ENCODE data around the gene LEF1.

Gene LEF1

GRCh38 chr4:108180513-108180912 lies 11.8 kb upstream of the LEF1 start:
- no peak overlapping the region for H3K27ac ChIP-seq (ENCODE audit: low read depth in 2 of 2, low read length in 2 of 2)
- no peaks in the 10 kb centered on the region for H3K4me1 ChIP-seq (ENCODE audit: control insufficient read depth in 2 of 2, insufficient read depth in 2 of 2, low read length in 2 of 2)
- no peaks in the 10 kb centered on the region for H3K27me3 ChIP-seq (ENCODE audit: control insufficient read depth in 2 of 2, insufficient read depth in 2 of 2, low read length in 2 of 2)
- no peak overlapping the region for H3K9ac ChIP-seq (ENCODE audit: low read depth in 1 of 2, low read length in 2 of 2)
- no peaks in the 10 kb centered on the region for H3K36me3 ChIP-seq (ENCODE audit: control insufficient read depth in 2 of 2, insufficient read depth in 2 of 2, low read length in 2 of 2)
- no peak overlapping the region for H3K4me3 ChIP-seq (ENCODE audit: low read length in 2 of 2)
- H3K9me3 ChIP-seq (ENCODE audit: control insufficient read depth in 2 of 2, low read length in 2 of 2) = no peaks in the 10 kb centered on the region

DNA sequence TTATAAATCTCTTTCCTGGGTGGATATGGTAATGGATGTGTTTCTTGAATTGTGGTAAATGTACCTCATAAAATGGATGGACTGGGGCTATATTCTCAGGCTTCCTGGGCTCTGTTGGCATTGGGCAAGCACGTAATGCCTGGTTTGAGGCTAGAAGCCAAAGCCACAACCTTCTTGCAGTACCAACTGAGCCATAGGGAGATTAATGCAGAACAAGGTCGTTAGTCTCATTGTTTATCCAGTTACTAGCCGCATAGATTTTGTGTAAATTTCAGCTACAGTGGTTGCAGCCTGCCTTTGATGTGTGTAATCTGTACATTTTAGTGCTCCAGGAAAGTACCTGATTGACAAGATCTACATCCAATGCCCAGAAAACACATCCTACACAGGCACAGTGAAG lies 7.2 kb upstream of the LEF1 start:
- H3K9ac ChIP-seq (ENCODE audit: low read depth in 1 of 2, low read length in 2 of 2) = no peak overlapping the region
- no peak overlapping the region for H3K4me3 ChIP-seq (ENCODE audit: low read length in 2 of 2)
- no peaks in the 10 kb centered on the region for H3K36me3 ChIP-seq (ENCODE audit: control insufficient read depth in 2 of 2, insufficient read depth in 2 of 2, low read length in 2 of 2)
- peaks cover 17 to 25% of the 10 kb centered on the region in 2 donors for H3K27me3 ChIP-seq (ENCODE audit: control insufficient read depth in 2 of 2, insufficient read depth in 2 of 2, low read length in 2 of 2)
- H3K9me3 ChIP-seq (ENCODE audit: control insufficient read depth in 2 of 2, low read length in 2 of 2) = no peaks in the 10 kb centered on the region
- no peak overlapping the region for H3K27ac ChIP-seq (ENCODE audit: low read depth in 2 of 2, low read length in 2 of 2)
- H3K4me1 ChIP-seq (ENCODE audit: control insufficient read depth in 2 of 2, insufficient read depth in 2 of 2, low read length in 2 of 2) = peaks cover 6 to 11% of the 10 kb centered on the region in 2 donors

DNA sequence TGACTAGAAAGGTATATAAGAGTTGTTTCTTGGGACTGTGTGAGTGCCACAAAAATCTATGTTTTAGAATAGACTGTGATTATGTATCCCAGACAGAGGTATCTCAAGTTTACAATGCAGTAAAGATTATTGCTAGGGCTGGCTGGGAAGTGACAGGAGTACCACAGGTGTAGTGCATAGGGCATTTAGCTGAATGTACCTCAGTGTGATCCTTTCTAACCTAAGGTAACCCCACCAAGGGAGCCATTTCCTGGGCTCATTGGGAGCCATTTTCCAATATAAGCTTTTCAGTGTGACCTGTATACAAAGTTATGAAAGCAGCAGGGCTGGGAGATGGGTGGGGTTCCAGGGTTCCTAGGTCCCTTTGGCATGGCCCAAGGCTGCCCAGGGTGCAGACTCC lies 6.1 kb upstream of the LEF1 start:
- H3K36me3 ChIP-seq (ENCODE audit: control insufficient read depth in 2 of 2, insufficient read depth in 2 of 2, low read length in 2 of 2) = no peaks in the 10 kb centered on the region
- H3K9me3 ChIP-seq (ENCODE audit: control insufficient read depth in 2 of 2, low read length in 2 of 2) = no peaks in the 10 kb centered on the region
- H3K9ac ChIP-seq (ENCODE audit: low read depth in 1 of 2, low read length in 2 of 2) = no peak overlapping the region
- no peak overlapping the region for H3K27ac ChIP-seq (ENCODE audit: low read depth in 2 of 2, low read length in 2 of 2)
- H3K4me3 ChIP-seq (ENCODE audit: low read length in 2 of 2) = no peak overlapping the region
- peaks cover 6 to 11% of the 10 kb centered on the region in 2 donors for H3K4me1 ChIP-seq (ENCODE audit: control insufficient read depth in 2 of 2, insufficient read depth in 2 of 2, low read length in 2 of 2)
- H3K27me3 ChIP-seq (ENCODE audit: control insufficient read depth in 2 of 2, insufficient read depth in 2 of 2, low read length in 2 of 2) = peaks cover 28 to 36% of the 10 kb centered on the region in 2 donors

DNA sequence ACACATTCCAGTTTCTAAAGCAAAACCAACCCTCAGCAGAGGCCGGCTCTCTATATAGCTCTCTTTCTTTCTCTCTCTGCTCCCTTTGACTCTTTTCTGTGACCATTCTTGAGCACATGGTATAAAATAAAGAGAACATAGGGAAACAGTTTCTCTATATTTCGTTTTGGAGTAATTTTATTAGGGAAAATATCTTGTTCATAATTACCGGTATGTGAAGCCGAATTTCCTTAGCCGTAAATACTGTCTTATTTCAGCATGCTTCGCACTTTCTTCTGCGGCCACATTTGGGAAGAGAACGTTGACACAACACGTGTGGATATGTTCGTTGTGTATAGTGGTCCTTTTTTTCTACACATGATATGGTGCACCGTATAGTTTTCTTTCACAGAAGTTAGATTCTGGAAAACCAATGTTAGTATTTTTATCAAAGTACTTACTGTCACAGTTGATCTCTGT lies 4.9 kb upstream of the LEF1 start:
- Histone ChIP-seq H3K9ac (ENCODE audit: low read depth in 1 of 2, low read length in 2 of 2) (peak overlapping the region in 1 of 2 donors; percentile 26), H3K27me3 (ENCODE audit: control insufficient read depth in 2 of 2, insufficient read depth in 2 of 2, low read length in 2 of 2) (peaks cover 37 to 44% of the 10 kb centered on the region in 2 donors), H3K4me1 (ENCODE audit: control insufficient read depth in 2 of 2, insufficient read depth in 2 of 2, low read length in 2 of 2) (peaks cover 6 to 11% of the 10 kb centered on the region in 2 donors), H3K27ac (ENCODE audit: low read depth in 2 of 2, low read length in 2 of 2) (no peak overlapping the region), H3K9me3 (ENCODE audit: control insufficient read depth in 2 of 2, low read length in 2 of 2) (no peaks in the 10 kb centered on the region), H3K36me3 (ENCODE audit: control insufficient read depth in 2 of 2, insufficient read depth in 2 of 2, low read length in 2 of 2) (no peaks in the 10 kb centered on the region), H3K4me3 (ENCODE audit: low read length in 2 of 2) (peak overlapping the region; percentile 53 to 67)

DNA sequence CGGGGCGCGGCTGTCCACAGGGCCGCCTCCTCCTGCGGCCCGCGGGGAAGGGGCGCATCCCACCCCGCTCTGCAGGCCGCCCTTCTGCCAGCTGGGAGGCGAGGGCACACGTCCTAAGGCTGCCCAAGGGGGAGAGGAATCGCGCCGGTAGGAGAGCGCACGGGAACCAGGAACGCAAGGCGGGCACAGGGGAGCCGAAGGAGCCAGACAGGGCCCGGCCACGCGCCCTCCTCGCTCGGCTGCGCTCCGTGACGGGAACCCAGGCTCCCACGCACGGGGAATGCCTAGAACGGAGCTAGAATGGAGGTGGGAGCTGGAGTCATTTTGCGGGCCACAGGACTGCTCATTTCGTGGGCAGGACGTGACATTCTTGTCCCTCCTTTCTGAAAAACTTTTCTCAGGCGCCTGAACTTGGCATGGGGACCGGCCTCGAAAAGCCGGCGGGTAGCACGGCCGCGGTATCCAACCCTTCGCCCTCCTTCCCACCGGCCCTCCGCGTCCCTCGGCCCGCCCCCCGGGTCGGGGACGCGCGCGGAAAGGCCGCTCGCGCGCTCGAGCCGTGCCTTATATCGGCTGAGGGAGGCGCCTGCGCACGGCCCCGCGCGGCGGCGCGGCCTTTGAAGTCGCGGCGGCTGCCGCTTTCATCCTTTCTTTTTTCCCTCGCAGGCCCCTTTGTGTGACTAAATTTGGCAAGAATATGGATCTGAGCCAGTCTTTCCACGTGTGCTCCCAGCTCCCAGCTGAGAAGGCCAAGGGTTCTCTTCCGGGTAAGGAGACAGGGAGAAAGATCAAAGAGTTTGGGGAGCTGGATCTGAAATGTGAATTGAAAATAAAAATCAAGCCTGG lies 4.2 kb upstream of the LEF1 start:
- H3K27me3 ChIP-seq (ENCODE audit: control insufficient read depth in 2 of 2, insufficient read depth in 2 of 2, low read length in 2 of 2) = peaks cover 37 to 44% of the 10 kb centered on the region in 2 donors
- H3K27ac ChIP-seq (ENCODE audit: low read depth in 2 of 2, low read length in 2 of 2) = peak overlapping the region in 1 of 2 donors; percentile 32
- peak overlapping the region; percentile 53 to 68 for H3K4me3 ChIP-seq (ENCODE audit: low read length in 2 of 2)
- peak overlapping the region; percentile 26 to 41 for H3K9ac ChIP-seq (ENCODE audit: low read depth in 1 of 2, low read length in 2 of 2)
- no peaks in the 10 kb centered on the region for H3K9me3 ChIP-seq (ENCODE audit: control insufficient read depth in 2 of 2, low read length in 2 of 2)
- H3K36me3 ChIP-seq (ENCODE audit: control insufficient read depth in 2 of 2, insufficient read depth in 2 of 2, low read length in 2 of 2) = no peaks in the 10 kb centered on the region
- H3K4me1 ChIP-seq (ENCODE audit: control insufficient read depth in 2 of 2, insufficient read depth in 2 of 2, low read length in 2 of 2) = peaks cover 9 to 11% of the 10 kb centered on the region in 2 donors

DNA sequence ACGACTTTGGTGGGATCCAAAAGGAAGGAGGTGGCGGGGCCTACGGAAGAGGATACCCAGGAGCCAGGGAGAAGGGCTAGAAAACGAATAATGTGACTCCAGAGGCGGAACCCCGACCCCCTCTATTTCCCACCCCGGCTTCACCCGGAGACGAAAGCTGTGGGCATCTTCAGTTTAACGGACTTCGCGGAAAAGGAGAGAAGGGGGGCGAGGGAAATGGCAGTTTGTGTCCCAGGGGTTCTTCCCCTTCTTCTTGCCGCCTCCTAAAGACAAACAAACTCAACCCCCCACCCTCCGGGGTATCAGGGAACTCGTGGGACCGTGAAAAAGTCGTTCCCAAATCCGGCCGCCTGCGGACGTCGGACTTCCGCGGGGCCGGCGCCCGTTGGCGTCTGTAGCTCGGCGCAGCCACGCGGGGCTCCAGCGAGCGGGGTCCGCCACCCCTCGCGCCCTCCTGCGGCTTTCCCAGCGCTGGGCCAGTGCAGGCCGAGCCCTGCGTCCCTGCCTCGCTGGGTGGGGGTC lies 3.6 kb upstream of the LEF1 start:
- H3K9ac ChIP-seq (ENCODE audit: low read depth in 1 of 2, low read length in 2 of 2) = peak overlapping the region; percentile 26 to 41

DNA sequence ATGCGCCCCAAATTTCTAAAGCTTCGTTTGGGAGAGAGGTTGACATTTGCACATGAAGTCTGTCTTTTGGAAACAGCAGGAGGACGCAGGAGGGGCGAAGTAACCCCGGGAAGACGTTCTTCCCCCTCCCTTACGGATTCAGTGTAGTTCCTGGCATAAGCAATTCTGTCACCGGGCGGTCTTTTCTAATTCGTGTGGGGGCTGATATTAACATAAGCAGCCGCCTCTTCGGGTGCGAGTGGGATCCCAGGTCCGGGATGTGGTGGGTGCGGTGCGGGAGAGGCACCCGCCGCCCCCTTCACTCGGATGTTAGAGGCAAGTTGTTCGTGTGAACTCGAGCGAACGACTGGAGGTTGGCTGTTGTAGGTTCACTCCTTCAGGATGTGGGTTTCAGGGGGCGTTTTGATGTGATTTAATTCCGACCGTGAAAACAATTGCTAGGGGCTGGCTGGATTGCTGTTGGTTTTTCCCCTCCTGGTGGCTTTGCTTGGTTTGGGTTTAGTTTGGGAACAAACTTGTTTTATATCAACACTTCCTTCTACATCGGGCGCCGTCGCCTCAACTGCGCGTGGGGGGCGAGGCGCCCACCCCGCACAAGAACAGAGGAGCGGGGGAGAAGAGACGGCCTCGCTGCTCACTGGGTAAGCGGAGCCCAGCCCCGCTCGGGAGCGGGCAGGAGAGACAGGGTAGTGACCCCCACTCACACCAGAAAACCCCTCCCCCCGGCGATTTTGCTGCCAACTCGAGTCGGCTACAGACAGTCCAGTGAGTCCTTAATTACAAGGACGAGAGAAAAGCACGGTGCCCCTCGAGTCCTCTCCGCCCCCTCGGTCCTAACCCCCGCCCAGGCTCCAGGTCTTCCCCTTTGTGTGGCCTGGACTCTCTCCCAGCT lies 2.9 kb upstream of the LEF1 start:
- Histone ChIP-seq H3K36me3 (ENCODE audit: control insufficient read depth in 2 of 2, insufficient read depth in 2 of 2, low read length in 2 of 2) (no peaks in the 10 kb centered on the region), H3K4me1 (ENCODE audit: control insufficient read depth in 2 of 2, insufficient read depth in 2 of 2, low read length in 2 of 2) (peaks cover 9 to 16% of the 10 kb centered on the region in 2 donors), H3K9ac (ENCODE audit: low read depth in 1 of 2, low read length in 2 of 2) (no peak overlapping the region), H3K27me3 (ENCODE audit: control insufficient read depth in 2 of 2, insufficient read depth in 2 of 2, low read length in 2 of 2) (peaks cover 38 to 55% of the 10 kb centered on the region in 2 donors), H3K4me3 (ENCODE audit: low read length in 2 of 2) (peak overlapping the region in 1 of 2 donors; percentile 38), H3K27ac (ENCODE audit: low read depth in 2 of 2, low read length in 2 of 2) (no peak overlapping the region), H3K9me3 (ENCODE audit: control insufficient read depth in 2 of 2, low read length in 2 of 2) (no peaks in the 10 kb centered on the region)

More for the DNA sequence above, 3.6 kb upstream of the LEF1 start:
- Histone ChIP-seq H3K27ac (ENCODE audit: low read depth in 2 of 2, low read length in 2 of 2) (peak overlapping the region in 1 of 2 donors; percentile 32), H3K4me3 (ENCODE audit: low read length in 2 of 2) (peak overlapping the region; percentile 38 to 53), H3K9me3 (ENCODE audit: control insufficient read depth in 2 of 2, low read length in 2 of 2) (no peaks in the 10 kb centered on the region), H3K36me3 (ENCODE audit: control insufficient read depth in 2 of 2, insufficient read depth in 2 of 2, low read length in 2 of 2) (no peaks in the 10 kb centered on the region), H3K4me1 (ENCODE audit: control insufficient read depth in 2 of 2, insufficient read depth in 2 of 2, low read length in 2 of 2) (peaks cover 9 to 11% of the 10 kb centered on the region in 2 donors), H3K27me3 (ENCODE audit: control insufficient read depth in 2 of 2, insufficient read depth in 2 of 2, low read length in 2 of 2) (peaks cover 37 to 49% of the 10 kb centered on the region in 2 donors)

DNA sequence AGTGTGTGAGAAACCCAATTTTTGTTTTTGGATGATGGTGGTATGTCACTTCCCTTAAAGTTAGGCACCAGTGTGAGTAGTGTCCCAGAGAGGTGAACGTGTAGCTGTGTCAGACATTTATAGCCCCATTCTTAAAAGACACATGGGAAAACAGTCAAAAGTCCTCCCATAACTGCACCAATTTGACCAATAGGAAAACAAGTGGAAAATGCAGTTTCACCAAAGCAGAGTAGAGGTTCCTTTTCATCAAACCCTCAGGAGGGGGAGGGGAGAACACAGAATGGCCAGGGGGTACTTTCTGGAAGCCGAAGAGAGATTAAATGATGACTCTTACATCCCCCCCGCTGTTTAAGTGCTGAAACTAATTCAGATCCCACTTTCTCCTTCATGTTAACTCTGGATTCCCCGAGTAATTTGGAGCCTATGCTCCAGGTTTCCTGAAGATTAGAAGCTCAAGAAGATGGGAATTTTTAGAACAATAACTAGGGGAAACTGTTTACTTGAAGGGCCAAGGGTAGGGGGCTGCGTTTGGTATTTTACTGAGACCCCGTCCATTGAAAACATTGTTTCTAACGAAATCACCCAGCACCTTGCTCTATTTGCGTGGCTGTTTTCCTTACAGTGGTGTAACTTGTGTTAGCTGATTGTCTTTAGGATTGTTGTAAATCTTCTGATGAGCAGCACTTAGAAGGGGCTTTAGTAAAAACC lies 2.1 kb upstream of the LEF1 start:
- Histone ChIP-seq H3K9me3 (ENCODE audit: control insufficient read depth in 2 of 2, low read length in 2 of 2) (no peaks in the 10 kb centered on the region), H3K4me1 (ENCODE audit: control insufficient read depth in 2 of 2, insufficient read depth in 2 of 2, low read length in 2 of 2) (peaks cover 9 to 16% of the 10 kb centered on the region in 2 donors), H3K4me3 (ENCODE audit: low read length in 2 of 2) (no peak overlapping the region), H3K9ac (ENCODE audit: low read depth in 1 of 2, low read length in 2 of 2) (no peak overlapping the region), H3K27me3 (ENCODE audit: control insufficient read depth in 2 of 2, insufficient read depth in 2 of 2, low read length in 2 of 2) (peaks cover 45 to 63% of the 10 kb centered on the region in 2 donors), H3K36me3 (ENCODE audit: control insufficient read depth in 2 of 2, insufficient read depth in 2 of 2, low read length in 2 of 2) (no peaks in the 10 kb centered on the region), H3K27ac (ENCODE audit: low read depth in 2 of 2, low read length in 2 of 2) (no peak overlapping the region)

DNA sequence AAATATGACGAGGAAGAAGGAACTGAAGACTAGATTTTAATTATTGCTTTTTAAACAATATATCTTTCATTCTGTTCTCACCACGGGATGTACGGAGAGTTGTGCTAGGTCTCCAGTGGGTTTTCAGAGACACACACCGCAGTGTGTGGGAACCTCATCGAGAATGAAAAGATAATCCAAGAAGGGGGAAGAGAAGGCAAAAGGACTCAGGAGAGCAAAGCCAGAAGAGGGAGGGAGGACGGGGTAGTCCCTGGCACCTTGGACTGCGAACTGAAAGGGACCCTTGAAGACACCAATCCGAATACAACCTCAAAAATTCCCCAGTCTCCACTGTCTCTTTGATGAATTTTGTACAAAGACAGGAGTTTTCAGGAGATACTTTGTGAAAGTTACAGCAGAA lies 932 bp upstream of the LEF1 start:
- Histone ChIP-seq H3K9me3 (ENCODE audit: control insufficient read depth in 2 of 2, low read length in 2 of 2) (no peaks in the 10 kb centered on the region), H3K27me3 (ENCODE audit: control insufficient read depth in 2 of 2, insufficient read depth in 2 of 2, low read length in 2 of 2) (peaks cover 52 to 70% of the 10 kb centered on the region in 2 donors), H3K27ac (ENCODE audit: low read depth in 2 of 2, low read length in 2 of 2) (no peak overlapping the region), H3K36me3 (ENCODE audit: control insufficient read depth in 2 of 2, insufficient read depth in 2 of 2, low read length in 2 of 2) (no peaks in the 10 kb centered on the region), H3K4me1 (ENCODE audit: control insufficient read depth in 2 of 2, insufficient read depth in 2 of 2, low read length in 2 of 2) (peaks cover 9 to 16% of the 10 kb centered on the region in 2 donors), H3K9ac (ENCODE audit: low read depth in 1 of 2, low read length in 2 of 2) (no peak overlapping the region), H3K4me3 (ENCODE audit: low read length in 2 of 2) (no peak overlapping the region)
